GM12872 (cell line): Measurements from ENCODE around the gene REC8.

Source experiments
- CTCF ChIP-seq: IDR thresholded peaks from 3 replicates; pipeline ENCODE4 v1.5.1; 2011; ENCODE audit warnings: low read depth, mild to moderate bottlenecking, low read length, moderate library complexity; ENCODE audit not compliant: insufficient read depth

Gene REC8

GRCh38 chr14:24141097-24141880 lies 30.6 kb upstream of the REC8 start, which contains the start of gene EMC9:
Gene EMC9, minus strand, starts transcription at chr14:24141591. Its CDS starts 287 bp downstream, at chr14:24141304.
- peak; percentile 37; the same call in 2 of the 3 replicates for TF ChIP-seq CTCF

- no peak for TF ChIP-seq CTCF
Observed at GRCh38 chr14:24143511-24143910, 28.4 kb upstream of the REC8 start.

- no peak for TF ChIP-seq CTCF
Observed at GRCh38 chr14:24144451-24144850, 27.4 kb upstream of the REC8 start.

- no peak for TF ChIP-seq CTCF
Observed at GRCh38 chr14:24145219-24145618, 26.7 kb upstream of the REC8 start.

- TF ChIP-seq CTCF = no peak
Observed at GRCh38 chr14:24145690-24146452, 26.0 kb upstream of the REC8 start.

- no peak for TF ChIP-seq CTCF
Observed at GRCh38 chr14:24146453-24146977, 25.4 kb upstream of the REC8 start, which contains the start of gene PSME2. Gene PSME2, minus strand, starts transcription at chr14:24146610. Its CDS starts 29 bp downstream, at chr14:24146581.
